CD4-positive, alpha-beta T cell treated with Interleukin-6 for 4 hours (primary cell): Measurements from ENCODE around the gene PLN.

Source experiments
- DNase-seq: peaks from one replicate; pipeline ENCODE4 v3.0.0-alpha.2; 2020; ENCODE audit warnings: mixed read lengths

PLN gene

DNA sequence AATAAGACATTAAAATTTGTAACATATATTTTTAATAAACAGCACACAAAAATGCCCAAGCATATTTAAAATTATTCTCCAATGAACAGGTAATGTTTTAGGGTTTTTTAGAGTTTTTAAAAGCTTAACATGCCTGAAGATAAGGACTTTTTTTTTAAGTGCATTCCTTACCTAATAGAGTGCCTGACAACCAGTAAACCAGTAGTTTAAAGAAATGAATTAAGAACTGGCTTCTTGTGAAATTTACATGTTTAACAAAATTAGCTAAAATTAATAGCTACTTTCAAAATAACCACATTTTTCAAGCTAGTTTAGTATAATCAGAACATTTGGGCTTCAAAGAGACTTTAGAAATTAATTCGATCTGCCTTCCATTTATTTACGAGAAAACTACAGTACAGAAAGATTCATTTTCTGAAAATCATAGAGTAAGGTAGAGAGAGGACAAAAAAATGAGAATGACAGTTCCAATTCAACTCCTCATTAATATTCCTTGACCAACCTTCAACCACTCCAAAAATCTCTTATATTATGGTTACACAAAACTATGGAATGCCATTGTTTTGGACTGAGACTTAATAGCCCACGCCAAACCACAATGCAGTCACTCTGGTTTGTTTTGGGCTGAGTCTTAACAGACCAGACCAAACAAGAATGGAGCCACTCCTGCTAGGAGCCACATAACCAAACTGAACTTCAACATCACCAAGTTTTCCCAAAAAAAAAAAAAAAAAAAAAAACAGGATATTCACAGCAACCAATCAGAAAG, 5.7 kb upstream of the PLN start:
- DNase-seq: no peak

DNA sequence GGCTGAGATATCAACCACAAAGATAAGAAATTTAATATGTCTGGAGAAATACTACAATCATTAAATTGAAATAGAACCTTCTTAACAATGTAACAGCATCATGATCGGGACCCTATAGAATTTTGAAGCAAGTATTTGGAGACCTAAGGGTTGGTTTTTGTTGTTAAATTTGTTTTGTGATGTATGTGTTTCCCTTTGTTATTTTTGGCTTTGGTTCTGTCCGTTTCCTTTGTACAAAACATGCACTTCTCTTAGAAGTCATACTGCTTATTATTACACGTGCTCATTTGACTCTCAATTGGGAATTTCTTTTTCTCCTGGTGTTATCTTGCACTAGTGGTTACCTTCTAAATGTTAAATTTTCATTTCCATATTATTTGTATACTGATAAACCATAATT, 4.0 kb upstream of the PLN start:
- no peak for DNase-seq

DNA sequence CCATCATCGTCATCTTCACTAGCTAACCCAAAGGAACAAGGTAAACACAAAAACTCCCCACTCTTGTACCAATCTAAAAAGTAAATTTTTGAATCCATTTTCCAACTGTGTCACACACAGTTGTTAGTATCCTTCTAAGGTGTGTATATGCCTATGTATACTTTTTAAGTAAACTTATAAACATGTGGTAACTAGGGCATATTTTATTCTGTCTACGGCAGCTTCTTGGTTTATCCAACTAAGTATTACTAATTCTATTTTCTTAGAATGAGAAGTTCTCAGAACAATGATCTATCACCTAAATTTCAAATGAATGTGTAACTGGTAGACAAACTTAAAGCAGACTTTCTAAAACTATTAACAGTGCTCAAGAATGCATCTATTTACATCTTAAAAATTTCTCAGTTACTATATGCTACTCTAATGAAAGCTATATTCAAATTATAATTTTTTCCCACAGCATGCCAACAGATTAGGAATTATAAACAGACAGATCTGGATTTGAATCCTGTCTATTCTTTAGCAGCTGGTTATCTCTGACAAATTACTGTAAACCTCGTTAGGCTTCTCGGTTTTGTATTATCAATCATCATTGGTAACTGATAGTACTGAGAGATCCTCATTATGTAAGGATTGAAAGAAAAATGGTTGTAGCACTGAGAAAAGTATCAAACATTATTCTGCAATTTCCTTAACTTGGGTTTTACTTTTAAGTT, 1.8 kb upstream of the PLN start:
- no peak for DNase-seq

DNA sequence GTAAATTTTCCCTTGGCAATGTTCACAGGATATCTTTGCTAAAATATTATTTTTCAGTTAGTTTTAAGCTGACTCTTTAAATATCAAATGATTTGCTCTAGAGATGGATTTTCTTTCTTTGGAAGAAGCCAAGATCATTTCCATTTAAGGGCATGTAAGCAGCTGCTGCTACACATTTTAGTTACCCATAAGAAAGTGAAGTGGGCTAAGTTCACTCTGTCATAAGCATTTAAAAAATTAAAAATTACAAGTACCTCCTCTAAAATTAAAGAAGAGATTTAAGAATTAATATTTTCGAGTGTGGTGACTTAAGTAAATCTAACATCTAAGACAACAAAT, 1.2 kb upstream of the PLN start:
- no peak for DNase-seq

DNA sequence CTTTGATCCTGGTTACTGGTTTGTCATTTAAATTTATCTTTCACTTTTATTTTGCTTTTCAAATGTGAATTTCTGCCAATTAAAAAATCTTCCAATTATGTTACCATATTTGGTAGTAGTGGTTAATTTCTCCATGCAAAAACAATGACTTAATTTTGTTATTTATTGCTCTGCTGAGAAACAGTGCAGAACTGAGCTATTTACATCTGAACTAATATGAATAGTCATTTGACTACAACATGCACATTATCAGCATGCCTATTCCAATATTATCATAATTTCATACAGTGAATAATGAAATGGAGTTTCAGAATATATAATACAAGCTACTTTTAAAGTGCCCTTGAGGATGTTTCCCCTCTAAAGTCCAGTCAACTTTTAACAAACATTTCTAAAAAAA, 517 bp downstream of the PLN start:
- DNase-seq: no peak

DNA sequence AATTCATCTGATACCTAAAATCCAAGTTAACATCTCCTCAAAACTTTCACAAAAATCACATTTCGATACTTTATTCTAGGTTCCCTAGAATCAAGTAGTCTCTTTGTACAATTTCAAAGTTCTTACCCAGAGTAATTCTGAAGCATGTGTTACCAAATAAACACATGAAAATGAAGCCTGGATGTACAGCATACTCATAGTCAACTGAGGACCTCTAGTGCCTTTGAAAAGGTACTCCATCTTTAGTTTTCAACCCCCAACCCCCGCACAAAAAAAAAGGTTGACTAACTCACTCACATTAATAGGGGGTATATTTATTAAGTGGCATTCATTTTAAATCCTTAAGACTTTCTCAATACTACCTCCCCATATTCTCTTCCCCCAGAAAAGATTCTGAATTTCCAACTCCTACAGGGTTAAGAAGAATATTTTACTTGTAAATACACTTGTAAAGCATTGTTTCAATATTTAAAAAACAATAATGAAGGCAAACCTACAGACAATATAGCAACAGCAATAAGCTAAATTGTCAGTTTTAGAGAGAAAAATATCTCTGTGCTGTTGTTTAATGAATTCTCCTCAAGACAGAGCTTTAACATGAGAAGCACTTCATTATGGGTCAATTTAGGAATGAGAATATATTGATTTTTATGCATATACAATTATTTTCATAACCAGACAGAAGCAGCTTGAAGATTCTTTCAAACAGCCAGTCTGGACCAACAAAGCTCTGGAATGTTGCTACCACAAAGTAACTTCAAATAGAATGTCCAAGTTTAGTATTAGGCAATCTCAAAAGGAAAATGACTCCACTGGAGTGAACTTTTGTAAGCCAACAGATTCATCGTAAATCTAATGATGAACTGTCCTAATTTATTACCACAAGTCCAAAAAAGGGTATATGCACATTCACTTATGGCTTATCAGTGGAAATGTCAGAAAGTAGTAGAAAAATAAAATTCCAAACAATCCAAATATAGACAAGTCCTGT, 3.3 kb downstream of the PLN start:
- DNase-seq: peak; percentile 21

DNA sequence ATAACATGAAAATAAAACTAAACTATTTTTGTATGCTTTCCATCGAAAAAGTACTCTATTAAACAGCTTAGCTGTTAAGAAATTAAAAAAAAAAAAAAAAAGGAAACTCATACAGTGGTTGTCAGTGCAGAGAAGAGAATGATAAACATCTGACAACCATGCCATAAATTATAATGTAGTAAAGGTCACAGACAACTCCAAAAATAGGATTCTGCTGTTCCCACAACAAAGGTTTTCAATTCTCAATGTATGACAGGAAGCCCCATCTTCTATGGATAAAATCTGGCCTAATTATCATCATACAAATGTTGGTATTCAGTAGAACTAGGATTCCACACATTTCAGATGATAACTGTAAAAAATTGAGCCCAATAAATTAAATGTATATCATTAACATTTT, 5.0 kb downstream of the PLN start:
- DNase-seq: no peak

DNA sequence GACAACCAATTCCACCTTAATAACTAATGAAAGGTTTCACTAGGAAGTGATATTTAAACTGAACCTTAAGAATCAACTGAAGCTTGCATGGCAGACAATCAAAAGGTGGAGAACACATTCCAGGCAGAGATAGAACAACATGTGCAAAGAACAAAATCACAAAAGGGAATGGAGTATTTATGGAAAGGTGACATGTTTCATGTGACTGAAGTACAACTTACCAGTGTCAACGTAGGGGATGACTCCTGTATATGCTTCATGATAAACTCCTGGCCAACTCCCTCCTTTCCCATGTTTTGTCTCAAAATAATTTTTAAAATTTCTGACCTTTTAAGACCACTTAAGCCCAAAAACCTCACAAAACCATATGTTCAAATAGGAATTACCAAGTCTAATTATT, 6.6 kb downstream of the PLN start:
- DNase-seq: no peak

DNA sequence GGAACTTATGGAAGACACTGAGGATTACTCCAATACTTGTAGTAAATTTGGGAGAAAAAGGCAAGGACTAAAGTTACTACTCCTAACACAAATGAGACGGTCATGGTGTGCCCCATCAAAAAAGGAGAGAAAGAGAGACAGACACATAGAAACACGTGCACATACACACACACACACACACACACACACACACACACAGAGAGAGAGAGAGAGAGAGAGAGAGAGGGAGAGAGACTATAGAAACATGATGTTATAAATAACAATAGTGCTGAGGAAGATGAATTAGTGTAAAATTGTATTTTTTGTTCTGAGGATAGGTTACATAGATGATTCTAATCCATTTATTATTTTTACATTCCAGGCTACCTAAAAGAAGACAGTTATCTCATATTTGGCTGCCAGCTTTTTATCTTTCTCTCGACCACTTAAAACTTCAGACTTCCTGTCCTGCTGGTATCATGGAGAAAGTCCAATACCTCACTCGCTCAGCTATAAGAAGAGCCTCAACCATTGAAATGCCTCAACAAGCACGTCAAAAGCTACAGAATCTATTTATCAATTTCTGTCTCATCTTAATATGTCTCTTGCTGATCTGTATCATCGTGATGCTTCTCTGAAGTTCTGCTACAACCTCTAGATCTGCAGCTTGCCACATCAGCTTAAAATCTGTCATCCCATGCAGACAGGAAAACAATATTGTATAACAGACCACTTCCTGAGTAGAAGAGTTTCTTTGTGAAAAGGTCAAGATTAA, 10.5 kb downstream of the PLN start:
- DNase-seq: peak; percentile 47

DNA sequence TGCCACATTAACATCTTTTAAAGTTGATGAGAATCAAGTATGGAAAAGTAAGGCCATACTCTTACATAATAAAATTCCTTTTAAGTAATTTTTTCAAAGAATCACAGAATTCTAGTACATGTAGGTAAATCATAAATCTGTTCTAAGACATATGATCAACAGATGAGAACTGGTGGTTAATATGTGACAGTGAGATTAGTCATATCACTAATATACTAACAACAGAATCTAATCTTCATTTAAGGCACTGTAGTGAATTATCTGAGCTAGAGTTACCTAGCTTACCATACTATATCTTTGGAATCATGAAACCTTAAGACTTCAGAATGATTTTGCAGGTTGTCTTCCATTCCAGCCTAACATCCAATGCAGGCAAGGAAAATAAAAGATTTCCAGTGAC, 11.6 kb downstream of the PLN start:
- DNase-seq: no peak

DNA sequence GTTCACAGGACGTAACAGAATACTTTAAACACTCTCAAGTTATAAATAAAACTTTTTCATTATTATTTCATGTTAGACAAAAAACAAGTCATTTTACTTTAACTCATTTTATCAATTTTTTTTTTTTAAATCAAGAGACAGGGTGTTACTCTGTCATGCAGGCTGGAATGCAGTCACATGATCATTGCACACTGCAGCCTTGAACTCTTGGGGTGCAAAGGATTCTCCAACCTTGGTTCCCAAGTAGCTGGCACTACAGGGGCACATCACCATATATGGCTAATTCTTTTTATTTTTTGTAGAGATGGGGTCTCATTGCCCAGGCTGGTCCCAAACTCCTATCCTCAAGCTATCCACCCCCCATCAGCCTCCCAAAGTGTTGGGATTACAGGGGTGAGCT, 14.2 kb downstream of the PLN start:
- DNase-seq: no peak

DNA sequence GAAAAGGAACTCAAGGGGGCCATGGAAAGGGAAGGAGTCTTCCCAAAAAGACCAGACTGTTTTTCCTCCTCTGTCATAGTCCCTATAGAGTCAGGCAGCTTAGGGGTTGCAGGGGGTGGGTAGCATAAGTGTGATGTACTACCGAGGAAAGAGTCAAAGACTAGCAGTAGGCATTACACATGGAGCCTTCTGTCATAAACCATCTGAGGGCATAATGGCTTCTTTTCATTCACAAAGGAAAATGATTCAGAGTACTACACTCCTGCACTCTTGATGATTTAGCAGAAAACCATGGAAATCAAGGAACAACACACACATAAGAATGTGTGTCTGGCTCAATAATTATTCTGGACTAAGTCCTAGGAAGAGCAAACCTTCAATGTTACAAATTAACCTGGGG, 14.9 kb downstream of the PLN start:
- no peak for DNase-seq

DNA sequence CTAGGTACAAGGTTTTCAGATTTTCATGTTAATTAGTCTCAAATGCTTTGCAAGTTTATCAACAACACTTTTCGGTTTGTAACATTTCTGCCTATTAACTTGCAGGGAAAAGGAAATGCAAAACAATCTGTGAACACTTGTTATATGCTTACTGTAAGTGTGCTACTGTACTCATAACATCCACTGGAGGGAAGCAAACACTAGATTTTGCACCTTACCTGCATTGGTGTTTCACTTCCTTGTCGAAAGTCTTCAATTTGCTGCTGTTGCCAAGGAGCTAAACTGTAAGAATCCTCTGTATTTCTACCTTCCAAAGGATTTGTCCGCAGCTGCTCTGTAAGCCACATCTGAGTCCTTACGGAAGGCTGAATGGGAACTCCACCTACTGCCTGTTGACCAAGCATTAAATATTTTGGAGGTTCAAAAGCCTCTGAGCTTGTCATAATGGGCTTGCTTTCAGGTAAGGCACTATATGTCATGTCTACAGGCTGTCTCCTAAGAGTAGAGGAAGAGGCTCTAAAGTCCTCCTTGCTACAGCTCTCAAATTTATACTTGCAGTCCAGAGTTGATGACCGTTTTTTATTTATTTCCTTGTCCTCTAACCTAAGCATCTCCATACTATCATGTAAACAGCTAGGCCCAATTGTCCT, 17.3 kb downstream of the PLN start:
- peak; percentile 31 for DNase-seq

DNA sequence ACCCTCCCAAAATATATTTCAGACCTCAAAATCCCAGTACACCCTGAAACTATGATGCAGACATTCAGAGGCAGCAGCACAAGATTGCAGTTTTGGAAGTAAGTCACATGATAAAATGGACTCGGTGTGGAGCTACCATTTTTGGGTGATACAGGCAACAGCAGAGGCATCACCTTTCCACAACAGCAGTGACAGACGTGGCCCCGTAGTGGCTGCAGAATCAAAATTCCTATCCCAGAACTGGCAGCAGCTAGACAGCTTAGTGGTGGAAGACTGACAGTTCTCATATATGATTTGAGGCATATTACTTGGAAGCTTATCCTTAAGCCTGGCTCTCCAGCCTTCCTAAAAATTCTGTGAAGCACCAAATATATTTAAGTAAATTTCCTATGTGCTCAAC, 19.9 kb downstream of the PLN start:
- DNase-seq: no peak

DNA sequence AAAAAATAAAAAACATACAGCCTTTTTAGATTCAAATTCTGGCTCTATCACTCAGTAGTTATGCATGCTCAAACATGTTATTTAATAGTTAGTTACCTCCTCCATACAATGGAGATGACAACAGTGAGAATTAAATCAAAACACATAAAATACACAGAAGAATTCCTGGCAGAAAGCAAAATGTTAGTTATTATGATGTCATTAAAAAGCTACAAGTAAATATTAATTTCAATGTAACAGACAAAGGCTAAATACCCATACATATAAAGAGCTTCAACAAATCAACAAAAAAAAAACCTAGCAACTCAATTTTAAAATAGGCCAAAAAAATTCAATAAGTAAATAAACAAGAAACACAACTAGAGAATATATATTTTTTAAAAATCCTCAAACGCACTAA, 21.4 kb downstream of the PLN start:
- no peak for DNase-seq

DNA sequence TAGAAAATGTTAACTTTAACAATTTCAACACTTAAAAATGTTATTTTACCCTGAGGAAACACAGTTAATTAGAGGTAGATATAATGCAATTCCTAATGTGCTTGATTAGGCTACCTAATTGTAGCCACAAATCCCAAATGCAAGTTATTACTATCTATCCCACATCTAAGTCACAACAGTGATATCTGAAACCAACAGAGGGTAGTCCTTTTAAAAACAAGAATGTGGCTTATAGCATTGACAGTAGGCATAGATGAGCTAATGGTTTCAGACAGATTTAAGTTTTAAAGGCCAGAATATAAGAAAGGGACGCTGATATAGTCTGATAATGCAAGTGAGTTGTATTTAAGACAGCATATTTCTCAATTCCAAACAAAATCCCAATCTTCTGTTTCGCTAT, 23.0 kb downstream of the PLN start:
- DNase-seq: no peak

DNA sequence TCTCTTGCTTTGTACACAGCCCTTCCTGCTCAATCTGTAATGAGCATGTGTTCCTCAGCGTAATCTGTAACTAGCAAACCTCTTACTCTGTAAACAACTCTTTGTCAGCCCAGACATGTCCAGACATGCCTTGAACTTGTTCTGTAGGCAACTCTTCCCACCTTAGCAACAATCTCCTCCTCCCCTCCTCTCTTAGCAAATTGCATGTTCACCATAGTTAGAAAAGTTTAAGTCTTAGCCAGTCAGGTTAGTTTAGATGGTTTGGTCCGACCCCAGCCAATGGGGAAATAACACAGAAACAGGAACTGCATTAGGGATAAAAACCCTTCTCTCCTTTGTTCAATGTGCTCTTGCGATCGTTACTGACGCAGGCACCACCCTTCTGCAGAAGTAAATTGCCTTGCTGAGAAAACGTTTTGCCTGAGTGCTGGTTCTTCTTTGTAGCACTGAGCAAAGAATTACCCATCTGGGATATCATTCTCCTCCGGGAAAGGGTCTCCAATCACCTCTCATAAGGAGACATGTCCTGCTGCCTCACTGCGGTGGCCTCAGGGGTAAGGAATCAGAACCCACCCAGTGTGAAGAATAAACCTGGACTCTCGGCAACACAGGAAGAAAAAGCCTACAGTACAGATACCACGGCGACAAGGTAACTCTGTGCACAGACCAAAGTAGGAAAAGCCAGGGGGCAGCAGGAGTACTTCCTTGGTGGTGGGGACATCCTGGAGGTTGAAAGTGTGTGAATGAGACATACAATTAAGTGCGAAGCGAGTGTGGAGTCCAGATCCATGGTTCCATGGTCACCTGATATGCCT, 26.2 kb downstream of the PLN start:
- DNase-seq: no peak

DNA sequence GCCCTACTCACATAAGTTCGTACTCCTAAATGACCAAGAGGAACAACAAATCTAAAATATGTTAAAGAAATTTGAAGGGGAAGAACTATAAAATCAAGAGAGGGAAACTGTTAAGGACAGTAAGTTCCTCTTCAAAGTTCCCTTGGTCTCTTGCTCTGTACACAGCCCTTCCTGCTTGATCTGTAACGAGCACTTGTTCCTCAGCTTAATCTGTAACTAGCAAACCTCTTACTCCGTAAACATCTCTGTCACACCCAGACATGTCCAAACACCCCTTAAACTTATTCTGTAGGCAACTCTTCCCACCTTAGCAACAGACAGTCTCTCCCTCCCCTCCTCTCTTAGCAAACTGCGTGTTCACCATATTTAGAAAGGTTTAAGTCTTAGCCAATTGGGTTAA, 29.9 kb downstream of the PLN start:
- DNase-seq: no peak

DNA sequence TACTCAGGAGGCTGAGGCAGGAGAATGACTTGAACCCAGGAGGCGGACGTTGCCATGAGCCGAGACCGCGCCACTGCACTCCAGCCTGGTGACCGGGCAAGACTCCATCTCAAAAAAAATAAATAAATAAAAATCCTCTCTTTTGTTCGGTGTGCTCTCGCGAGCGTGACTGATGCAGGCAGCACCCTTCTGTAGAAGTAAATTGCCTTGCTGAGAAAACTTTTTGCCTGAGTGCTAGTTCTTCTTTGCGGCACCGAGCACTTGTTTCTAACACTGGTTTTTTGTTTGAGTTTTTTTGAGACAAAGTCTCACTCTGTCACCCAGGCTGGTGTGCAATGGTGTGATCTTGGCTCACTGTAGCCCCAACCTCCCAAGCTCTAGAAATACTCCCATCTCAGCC, 30.5 kb downstream of the PLN start:
- no peak for DNase-seq

DNA sequence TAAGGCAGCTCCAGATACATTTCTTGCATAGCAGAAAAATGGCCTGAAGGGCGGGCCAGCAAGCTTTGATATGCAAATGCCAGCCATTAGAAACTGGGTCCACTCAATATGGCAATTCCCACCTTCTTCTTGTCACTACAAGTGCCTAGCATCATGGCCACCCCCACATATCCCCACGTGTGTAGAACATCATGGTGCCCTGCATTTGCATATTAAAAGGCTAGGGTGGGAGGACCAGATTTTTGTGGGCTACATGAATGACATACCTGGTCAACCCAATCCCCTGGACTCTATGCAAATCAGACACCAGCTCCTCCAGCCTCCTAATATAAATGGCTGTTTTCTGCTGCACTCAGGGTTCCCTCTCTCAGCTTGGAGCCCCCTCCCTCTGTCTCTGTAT, 31.7 kb downstream of the PLN start:
- DNase-seq: no peak
